ENCODE results near the gene MSI2.

MSI2 gene

GRCh38 chr17:57533684-57534305 is 277.5 kb downstream of the MSI2 start:
- no peak for DNase-seq

GRCh38 chr17:57534863-57535248 is 278.5 kb downstream of the MSI2 start:
- DNase-seq: no peak

- peak; percentile 99 for DNase-seq
Measured at GRCh38 chr17:57535249-57535966, 279.1 kb downstream of the MSI2 start.

- peak; percentile 70 for DNase-seq
Measured at GRCh38 chr17:57536289-57536688, 280.0 kb downstream of the MSI2 start.

GRCh38 chr17:57536789-57537523 is 280.6 kb downstream of the MSI2 start:
- DNase-seq: no peak

- DNase-seq: no peak
Measured at GRCh38 chr17:57537524-57538410, 281.4 kb downstream of the MSI2 start.

- DNase-seq: no peak
Measured at GRCh38 chr17:57538736-57539456, 282.6 kb downstream of the MSI2 start.

- peak; percentile 73 for DNase-seq
Measured at GRCh38 chr17:57539529-57540301, 283.4 kb downstream of the MSI2 start.

GRCh38 chr17:57540596-57540995 is 284.3 kb downstream of the MSI2 start:
- DNase-seq: no peak

GRCh38 chr17:57541049-57541448 is 284.7 kb downstream of the MSI2 start:
- DNase-seq: no peak

- no peak for DNase-seq
Measured at GRCh38 chr17:57541472-57542394, 285.4 kb downstream of the MSI2 start.

- no peak for DNase-seq
Measured at GRCh38 chr17:57542510-57542909, 286.2 kb downstream of the MSI2 start.

- DNase-seq: no peak
Measured at GRCh38 chr17:57543230-57543629, 286.9 kb downstream of the MSI2 start.

GRCh38 chr17:57544401-57544800 is 288.1 kb downstream of the MSI2 start:
- DNase-seq: peak; percentile 93

- DNase-seq: peak; percentile 74
Measured at GRCh38 chr17:57544834-57545463, 288.6 kb downstream of the MSI2 start.

GRCh38 chr17:57545731-57546342 is 289.5 kb downstream of the MSI2 start:
- DNase-seq: peak; percentile 92

- DNase-seq: no peak
Measured at GRCh38 chr17:57548421-57549410, 292.4 kb downstream of the MSI2 start.

GRCh38 chr17:57549468-57549867 is 293.1 kb downstream of the MSI2 start:
- DNase-seq: no peak
